IPS DF 6.9 (cell line): Measurements from ENCODE around the gene SKAP1.

Experiments used
- DNase-seq: peaks from one replicate; pipeline ENCODE4 v3.0.0-alpha.2; 2013; ENCODE audit warnings: low read depth, low spot score
- H3K27ac ChIP-seq: one replicate; pipeline ENCODE4 v1.5.1; 2013; ENCODE audit warnings: low read length, control low read depth
- H3K27me3 ChIP-seq: 2 replicates; pipeline ENCODE4 v1.6.1; 2013; ENCODE audit warnings: mild to moderate bottlenecking, low read length; ENCODE audit not compliant: control insufficient read depth, insufficient read depth
- H3K36me3 ChIP-seq: 2 replicates; pipeline ENCODE4 v1.6.1; 2013; ENCODE audit warnings: low read length; ENCODE audit not compliant: control insufficient read depth, insufficient read depth
- H3K4me1 ChIP-seq: 2 replicates; pipeline ENCODE4 v1.6.1; 2013; ENCODE audit warnings: low read length; ENCODE audit not compliant: control insufficient read depth, insufficient read depth
- H3K4me3 ChIP-seq: 2 replicates; pipeline ENCODE4 v1.5.1; 2013; ENCODE audit warnings: mild to moderate bottlenecking, low read length
- H3K9me3 ChIP-seq: 2 replicates; pipeline ENCODE4 v1.6.1; 2013; ENCODE audit warnings: low read length, inconsistent platforms; ENCODE audit not compliant: control insufficient read depth, insufficient read depth
- WGBS: extraction: QIAGEN DNeasy Blood & Tissue Kit; methylation state at CpG from one replicate; pipeline ENCODE4 v1.1.7; 2013; ENCODE audit warnings: mixed read lengths, missing lambda C conversion rate; ENCODE audit not compliant: insufficient read length, insufficient coverage; 5-methylcytosine and 5-hydroxymethylcytosine counted together

The SKAP1 gene

DNA sequence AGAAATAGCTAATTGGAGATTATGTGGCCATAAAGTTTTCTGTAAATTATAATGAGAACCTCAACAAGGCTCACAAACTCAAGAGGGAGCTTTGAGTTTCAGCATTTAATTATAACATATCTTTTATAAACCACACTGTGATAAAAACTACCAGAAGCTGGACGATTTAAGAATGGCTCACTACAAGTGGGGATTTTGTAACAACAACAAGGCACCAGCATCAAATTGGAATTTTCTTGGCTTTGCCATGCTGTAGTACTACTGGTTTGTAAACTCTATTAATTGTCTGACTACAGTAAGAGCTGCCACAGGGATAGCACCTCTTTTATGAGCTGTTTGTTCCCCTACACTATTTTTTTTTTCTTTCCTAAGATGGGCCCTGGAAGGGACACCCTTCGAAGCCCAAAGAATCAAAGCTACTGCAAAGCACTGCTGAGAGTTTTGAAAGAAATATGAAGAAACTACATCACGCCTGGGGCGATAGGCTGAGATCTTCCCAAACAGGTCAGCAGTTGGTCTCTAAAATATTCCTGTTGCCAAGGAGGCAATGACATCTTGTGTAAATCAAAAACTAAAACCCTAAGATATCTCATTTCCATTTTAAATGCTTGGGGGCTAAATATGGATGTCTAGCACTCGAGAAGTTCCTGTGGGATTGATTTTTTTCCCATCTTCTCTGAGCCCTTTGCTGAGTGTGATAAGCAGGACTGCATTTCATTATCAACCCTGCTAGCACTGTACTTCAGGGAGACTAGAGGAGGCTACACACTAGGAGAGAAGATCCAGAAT is 40.9 kb downstream of the SKAP1 start:
- H3K36me3 ChIP-seq = no peaks in the 10 kb centered on the region
- H3K4me1 ChIP-seq = no peaks in the 10 kb centered on the region
- H3K27me3 ChIP-seq = no peaks in the 10 kb centered on the region
- no peaks in the 10 kb centered on the region for H3K9me3 ChIP-seq
- no peak overlapping the region for H3K4me3 ChIP-seq
- no peak for DNase-seq
- no peak overlapping the region for H3K27ac ChIP-seq
- no CpG with 5 or more reads among the region's 5 CpGs for WGBS

DNA sequence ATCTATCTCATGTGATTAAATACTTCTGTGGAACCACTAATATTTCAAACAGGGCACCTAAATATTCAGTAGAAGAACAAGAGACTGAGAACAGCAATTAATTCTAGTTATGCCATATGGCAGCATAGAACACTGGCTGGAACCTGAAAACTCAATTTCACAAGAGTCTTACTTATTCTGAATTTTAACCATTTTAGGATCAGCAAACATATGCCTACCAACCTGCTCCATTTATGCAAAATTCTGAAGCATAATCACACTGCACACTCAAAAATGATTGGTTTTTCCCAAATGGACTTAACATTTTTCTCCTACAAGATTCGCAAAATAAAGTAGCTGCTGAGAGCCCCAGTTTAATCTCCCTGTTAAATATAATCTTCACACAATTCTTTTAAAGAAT is 43.2 kb downstream of the SKAP1 start:
- DNase-seq = no peak
- Histone ChIP-seq H3K9me3 (no peaks in the 10 kb centered on the region), H3K4me3 (no peak overlapping the region), H3K36me3 (no peaks in the 10 kb centered on the region), H3K27me3 (no peaks in the 10 kb centered on the region), H3K27ac (no peak overlapping the region), H3K4me1 (no peaks in the 10 kb centered on the region)
- WGBS = no CpG with 5 or more reads among the region's 1 CpG

DNA sequence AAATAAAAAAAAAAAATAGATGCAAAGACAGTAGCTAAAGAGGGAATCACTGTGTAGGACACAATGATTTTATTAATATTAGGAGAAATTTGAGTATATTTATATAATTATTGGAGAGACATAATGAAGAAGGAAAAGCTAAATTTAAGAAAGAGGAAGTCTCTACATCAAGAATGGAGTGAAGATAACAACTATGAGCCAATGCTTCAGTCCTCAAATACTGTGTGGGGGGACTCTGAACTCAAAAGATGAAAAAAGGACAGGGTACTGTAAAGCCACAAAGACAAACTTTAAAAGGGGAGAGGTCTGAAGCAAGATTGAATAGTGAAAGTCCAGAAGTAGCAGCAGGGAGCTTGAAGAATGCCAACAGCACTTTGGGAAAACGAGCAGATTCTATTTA is 44.7 kb downstream of the SKAP1 start:
- no peaks in the 10 kb centered on the region for H3K27me3 ChIP-seq
- no peak overlapping the region for H3K27ac ChIP-seq
- no CpG with 5 or more reads among the region's 1 CpG for WGBS
- no peak for DNase-seq
- H3K9me3 ChIP-seq = no peaks in the 10 kb centered on the region
- no peak overlapping the region for H3K4me3 ChIP-seq
- H3K36me3 ChIP-seq = no peaks in the 10 kb centered on the region
- H3K4me1 ChIP-seq = no peaks in the 10 kb centered on the region

DNA sequence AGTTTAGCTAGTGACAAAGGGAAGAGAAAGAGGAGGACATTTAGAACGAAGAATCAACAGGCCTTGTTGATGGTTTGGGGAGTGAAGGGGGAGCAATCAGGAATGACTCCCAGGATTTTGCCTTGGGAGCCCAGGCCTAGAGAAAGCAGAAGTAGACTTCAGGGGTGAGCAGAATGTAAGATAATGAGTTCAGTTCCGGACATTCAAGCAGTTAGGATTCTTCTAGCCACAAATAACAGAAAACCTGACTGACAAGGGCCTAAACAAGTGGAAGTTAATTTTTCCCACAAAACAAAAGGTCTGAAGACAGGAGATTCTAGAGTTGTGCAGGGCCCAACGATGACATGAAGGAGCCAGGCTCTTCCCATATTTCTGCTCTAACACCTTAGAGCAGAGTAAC is 45.9 kb downstream of the SKAP1 start:
- no CpG with 5 or more reads among the region's 3 CpGs for WGBS

DNA sequence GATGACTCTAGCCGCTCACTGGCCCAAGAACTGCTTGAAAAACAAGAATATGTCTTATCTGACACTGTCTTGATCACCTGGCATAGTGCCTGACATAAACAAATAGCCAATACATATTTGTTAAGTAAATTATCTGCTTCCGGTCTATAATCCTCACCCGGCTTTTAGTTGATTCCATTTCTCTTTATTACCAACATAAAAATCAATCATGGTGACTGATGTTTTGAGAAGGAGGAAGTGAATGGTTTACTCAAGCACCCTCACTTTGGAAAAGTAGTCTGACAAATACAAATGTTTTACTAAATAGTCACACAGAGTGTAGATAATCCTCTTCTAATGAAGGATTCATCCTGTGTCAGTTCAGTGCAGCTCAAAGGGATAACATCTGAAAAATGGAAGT is 47.0 kb downstream of the SKAP1 start:
- Histone ChIP-seq H3K9me3 (no peaks in the 10 kb centered on the region), H3K27me3 (peaks cover 3% of the 10 kb centered on the region; the same call in 1 of the 2 replicates), H3K4me1 (no peaks in the 10 kb centered on the region), H3K27ac (no peak overlapping the region), H3K4me3 (no peak overlapping the region), H3K36me3 (no peaks in the 10 kb centered on the region)
- DNase-seq = no peak
- WGBS = no CpG with 5 or more reads among the region's 3 CpGs

More for the DNA sequence above, 45.9 kb downstream of the SKAP1 start:
- Histone ChIP-seq H3K36me3 (no peaks in the 10 kb centered on the region), H3K4me1 (no peaks in the 10 kb centered on the region), H3K4me3 (no peak overlapping the region), H3K27me3 (no peaks in the 10 kb centered on the region), H3K27ac (no peak overlapping the region), H3K9me3 (no peaks in the 10 kb centered on the region)
- DNase-seq = no peak

DNA sequence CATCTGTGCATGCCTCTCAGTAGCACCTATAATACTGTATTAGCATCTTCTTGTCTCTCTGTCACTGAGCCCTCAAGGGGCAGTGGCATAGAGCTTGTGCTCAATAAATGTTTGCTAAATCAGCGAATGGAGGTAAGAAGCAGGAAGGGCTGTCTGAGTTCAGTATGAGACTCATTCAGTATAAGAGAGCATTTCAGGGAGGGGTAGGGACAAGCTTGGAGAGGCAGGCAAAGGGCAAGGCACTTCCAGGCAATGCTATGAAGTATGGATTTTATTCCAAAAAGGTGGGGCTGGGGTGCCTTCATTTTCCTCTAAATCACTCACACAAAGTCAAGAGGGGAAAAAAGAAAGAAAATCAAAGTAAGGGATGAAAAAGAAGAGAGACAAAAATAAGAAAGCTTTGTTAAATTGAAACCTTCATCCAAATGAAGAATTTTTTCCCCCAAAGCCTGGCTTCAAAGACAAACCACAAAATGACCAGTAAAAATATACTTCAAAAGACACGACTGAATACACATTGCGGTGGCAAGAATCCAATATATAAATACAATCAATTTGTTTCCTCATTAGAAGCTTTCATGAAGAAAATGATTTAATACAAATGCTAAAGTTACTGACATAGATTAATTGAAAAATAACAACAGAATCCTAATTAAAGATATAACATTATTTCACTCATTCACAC is 51.2 kb downstream of the SKAP1 start:
- Histone ChIP-seq H3K36me3 (no peaks in the 10 kb centered on the region), H3K9me3 (no peaks in the 10 kb centered on the region), H3K27ac (no peak overlapping the region), H3K4me1 (no peaks in the 10 kb centered on the region), H3K4me3 (no peak overlapping the region), H3K27me3 (peaks cover 3% of the 10 kb centered on the region; the same call in 1 of the 2 replicates)
- WGBS = no CpG with 5 or more reads among the region's 3 CpGs
- DNase-seq = no peak

DNA sequence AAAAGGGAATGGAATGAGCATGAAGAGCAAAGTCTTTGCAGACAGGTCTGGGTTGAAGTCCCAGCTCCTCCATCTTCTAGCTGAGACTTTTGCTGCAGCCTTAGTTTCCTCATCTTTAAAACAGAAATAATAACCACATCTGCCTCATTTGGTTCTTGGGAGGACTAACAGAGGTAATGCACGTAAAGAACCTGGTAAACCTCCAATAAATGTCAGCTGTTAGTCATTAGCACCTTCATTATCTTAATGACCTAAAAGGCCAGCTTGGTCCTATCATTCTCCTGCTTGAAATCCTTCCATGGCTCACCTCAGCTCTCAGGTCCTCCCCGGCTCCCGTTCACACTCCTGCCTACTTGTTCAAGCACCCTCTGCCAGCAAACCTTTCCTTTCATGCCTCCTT is 51.8 kb downstream of the SKAP1 start:
- H3K4me3 ChIP-seq = no peak overlapping the region

DNA sequence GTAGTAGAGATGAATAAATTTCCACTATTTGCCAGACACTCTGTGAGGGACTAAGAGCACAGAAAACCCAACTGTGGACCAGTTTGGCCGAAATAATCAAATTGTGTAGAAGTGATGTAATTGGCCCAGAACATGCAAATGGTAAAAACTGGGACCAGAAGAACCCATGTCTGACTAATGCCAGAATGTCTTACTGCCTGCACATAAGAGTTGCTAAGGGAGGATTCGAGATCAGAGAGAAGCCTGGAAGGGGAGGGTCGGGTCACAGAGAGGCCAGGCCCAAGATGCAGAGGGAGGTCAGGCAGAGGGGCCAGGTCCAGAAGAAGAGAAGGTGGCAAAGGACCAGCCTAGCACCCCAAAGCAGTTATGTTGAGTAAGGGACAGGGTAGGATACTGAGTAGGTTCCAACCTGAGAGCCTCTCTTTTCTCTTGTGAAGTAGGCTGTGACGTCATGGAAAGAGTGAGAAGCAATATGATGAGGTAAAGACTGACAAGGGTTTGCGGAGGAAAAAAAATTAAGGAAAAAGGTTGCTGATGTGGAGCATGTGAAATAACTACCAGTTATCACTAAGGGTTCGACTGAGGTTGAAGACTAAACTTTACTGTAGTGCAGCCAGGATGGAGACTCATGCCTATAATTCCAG is 53.2 kb downstream of the SKAP1 start:
- Histone ChIP-seq H3K36me3 (no peaks in the 10 kb centered on the region), H3K27me3 (peaks cover 3% of the 10 kb centered on the region; the same call in 1 of the 2 replicates), H3K27ac (no peak overlapping the region), H3K9me3 (no peaks in the 10 kb centered on the region), H3K4me1 (no peaks in the 10 kb centered on the region), H3K4me3 (no peak overlapping the region)
- no peak for DNase-seq
- WGBS = 100% methylated on average over 1 of the region's 6 CpGs

More for the DNA sequence above, 51.8 kb downstream of the SKAP1 start:
- no peak for DNase-seq
- H3K36me3 ChIP-seq = no peaks in the 10 kb centered on the region
- WGBS = no CpG with 5 or more reads among the region's 3 CpGs
- H3K27ac ChIP-seq = no peak overlapping the region
- peaks cover 3% of the 10 kb centered on the region; the same call in 1 of the 2 replicates for H3K27me3 ChIP-seq
- no peaks in the 10 kb centered on the region for H3K4me1 ChIP-seq
- no peaks in the 10 kb centered on the region for H3K9me3 ChIP-seq

DNA sequence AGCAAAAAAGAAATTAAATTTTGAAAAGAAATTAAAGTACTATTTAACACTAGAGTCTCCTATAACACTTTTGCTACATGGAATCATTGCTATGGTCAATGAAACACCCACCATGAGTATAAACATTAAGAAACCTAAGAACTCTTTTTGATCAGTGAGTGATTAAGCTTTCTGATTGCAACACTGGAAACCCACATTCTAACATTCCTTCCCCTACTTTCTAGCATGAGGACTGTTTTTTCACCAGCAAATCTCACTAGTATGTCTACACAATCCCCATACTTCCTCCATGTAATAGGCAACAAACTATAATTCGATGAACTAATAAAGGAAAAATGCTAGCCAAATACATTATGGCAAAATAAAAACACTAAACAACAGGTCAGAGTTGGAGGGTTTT is 54.7 kb downstream of the SKAP1 start:
- Histone ChIP-seq H3K27me3 (peaks cover 3% of the 10 kb centered on the region; the same call in 1 of the 2 replicates), H3K9me3 (no peaks in the 10 kb centered on the region), H3K27ac (no peak overlapping the region), H3K36me3 (no peaks in the 10 kb centered on the region), H3K4me3 (no peak overlapping the region), H3K4me1 (no peaks in the 10 kb centered on the region)
- WGBS = no CpG with 5 or more reads among the region's 1 CpG
- DNase-seq = no peak

DNA sequence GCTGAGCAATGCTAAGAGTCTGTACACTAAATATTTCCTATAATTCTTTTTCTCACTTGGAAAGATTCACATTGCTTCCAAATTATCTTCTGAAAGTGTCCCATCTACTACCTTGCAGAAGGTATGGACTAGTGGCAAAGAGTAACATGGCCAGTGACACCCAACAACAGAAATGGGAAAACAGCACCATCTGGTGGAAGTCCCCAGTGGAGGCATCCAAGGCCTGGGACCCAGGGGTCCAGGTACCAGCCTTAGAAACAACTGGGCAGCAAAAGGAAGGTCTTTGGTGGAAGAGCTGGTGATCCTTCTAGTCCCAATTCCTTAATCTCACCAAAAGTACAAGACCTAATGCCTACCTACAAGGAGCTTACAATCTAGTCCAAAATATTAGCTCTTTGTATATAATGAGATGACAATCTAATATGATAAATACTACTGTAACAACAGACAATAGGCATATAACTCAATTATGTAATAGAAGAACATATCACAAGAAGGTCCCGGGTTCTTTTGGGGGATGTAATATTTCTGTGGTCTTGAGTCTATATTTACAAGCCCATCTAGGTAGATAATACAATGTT is 55.3 kb downstream of the SKAP1 start:
- no peaks in the 10 kb centered on the region for H3K9me3 ChIP-seq
- no peak overlapping the region for H3K4me3 ChIP-seq
- peaks cover 2% of the 10 kb centered on the region; the same call in 1 of the 2 replicates for H3K4me1 ChIP-seq
- no peaks in the 10 kb centered on the region for H3K36me3 ChIP-seq
- no peak overlapping the region for H3K27ac ChIP-seq
- no CpG with 5 or more reads among the region's 1 CpG for WGBS
- peak; percentile 25 for DNase-seq
- H3K27me3 ChIP-seq = peaks cover 3% of the 10 kb centered on the region; the same call in 1 of the 2 replicates
